Measurements from ENCODE around the gene C4A.
"Not testable (repeated sequence)": the region's sequence is repeated elsewhere in the genome, so short reads cannot be mapped to it uniquely, and the experiment has no call there.

Gene C4A

DNA sequence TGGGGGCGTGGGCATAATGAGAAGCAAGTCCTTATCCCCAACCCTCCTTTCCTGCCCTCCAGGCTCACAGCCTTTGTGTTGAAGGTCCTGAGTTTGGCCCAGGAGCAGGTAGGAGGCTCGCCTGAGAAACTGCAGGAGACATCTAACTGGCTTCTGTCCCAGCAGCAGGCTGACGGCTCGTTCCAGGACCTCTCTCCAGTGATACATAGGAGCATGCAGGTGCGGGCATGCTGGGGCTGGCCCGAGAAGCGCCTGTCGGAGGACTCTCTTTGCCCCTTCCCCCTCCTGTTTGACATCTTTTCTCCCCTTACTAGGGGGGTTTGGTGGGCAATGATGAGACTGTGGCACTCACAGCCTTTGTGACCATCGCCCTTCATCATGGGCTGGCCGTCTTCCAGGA lies 46.8 kb downstream of the C4A start:
- not testable (repeated sequence) for DNase-seq (ENCODE audit: low read depth in 3 of 3)

DNA sequence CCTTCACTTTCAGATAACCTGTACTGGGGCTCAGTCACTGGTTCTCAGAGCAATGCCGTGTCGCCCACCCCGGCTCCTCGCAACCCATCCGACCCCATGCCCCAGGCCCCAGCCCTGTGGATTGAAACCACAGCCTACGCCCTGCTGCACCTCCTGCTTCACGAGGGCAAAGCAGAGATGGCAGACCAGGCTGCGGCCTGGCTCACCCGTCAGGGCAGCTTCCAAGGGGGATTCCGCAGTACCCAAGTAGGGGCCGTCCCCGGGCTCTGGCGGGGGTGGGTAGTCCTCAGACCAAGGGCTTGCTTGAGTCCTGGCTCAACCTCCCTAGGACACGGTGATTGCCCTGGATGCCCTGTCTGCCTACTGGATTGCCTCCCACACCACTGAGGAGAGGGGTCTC lies 47.7 kb downstream of the C4A start:
- not testable (repeated sequence) for DNase-seq (ENCODE audit: low read depth in 3 of 3)

DNA sequence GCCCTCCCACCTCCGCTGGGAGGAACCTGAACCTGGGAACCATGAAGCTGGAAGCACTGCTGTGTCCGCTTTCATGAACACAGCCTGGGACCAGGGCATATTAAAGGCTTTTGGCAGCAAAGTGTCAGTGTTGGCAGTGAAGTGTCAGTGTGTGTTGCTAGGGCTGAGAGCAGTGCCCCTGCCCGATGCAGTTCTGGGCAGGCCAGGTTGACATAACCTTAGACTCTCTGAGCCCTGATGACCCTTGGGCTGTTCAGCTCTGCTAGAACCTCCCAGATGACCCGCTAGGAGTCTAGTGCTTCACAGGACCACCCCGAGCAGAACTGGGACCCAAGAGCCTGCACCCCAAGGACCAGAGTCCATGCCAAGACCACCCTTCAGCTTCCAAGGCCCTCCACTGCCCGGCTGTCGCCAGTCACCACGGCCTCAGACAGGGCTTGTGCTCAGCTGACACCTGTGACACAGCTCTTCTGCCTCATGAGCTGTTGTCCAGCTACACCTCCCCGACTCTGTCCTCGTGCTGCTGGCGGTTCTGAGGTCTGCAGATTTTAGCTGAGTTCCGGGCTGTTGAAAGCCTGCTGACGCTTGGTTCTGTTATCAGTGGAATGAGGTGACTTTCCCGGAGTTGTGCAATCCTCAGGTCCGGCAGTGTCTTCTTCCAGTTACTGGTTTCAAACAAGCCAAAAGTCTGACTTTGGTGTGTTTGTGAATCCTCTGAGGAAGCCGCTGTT lies 53.6 kb downstream of the C4A start:
- DNase-seq (ENCODE audit: low read depth in 3 of 3), result not testable (repeated sequence)

DNA sequence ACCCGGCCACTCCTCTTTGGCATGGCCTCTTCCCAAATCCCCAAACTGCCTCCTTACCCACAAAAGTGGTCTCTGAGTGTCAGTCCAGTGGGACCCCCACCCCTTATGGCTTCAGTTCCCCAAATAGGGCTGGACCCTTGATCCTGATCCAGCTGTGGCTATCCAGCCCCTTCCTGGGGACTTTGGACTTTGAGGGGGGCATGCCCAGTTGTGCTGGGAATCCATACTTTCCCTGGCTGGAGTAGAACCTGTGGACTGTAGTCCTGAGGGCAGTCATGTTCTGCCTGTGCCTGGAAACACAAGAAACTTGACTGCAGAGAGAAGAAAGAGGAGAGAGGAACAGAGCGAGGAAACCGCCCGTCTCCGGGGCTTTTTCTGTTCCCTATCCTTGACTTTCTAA lies 55.3 kb downstream of the C4A start:
- DNase-seq (ENCODE audit: low read depth in 3 of 3), result not testable (repeated sequence)

DNA sequence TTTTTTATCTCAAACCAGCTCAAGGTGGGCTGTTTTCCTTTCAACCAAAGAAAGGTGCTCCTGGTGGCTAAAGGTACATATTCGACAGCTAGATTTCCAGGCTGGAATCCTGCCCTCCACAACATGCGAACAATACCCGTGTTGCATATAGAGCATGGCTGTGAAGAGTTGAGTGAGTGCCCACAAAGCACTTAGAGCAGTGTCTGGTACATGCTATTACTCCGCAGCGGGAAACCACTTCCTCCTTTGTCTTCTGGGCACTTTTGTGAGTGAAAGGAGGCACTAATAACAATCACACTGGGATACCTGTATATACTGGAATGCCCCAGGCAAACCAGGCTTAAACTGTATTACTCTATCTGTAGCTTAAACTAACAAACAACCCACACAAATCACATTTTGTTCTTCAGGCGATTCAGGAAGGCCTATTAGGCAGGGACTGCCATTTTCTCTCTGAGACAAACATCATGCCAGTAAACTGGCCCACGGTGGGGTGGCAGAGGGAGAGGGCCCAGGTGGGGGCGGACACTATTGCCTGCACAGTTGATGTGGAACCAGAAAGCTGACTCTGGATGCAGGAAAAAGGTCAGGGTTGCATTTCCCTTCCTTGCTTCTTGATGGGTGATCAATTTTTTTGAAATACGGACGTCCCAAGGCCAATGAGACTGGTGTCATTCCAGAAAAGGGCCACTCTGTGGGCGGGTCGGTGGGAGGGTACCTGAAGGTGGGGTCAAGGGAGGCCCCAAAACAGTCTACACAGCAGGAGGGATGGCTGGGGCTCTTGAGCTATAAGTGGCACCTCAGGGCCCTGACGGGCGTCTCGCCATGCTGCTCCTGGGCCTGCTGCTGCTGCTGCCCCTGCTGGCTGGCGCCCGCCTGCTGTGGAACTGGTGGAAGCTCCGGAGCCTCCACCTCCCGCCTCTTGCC lies 56.0 kb downstream of the C4A start, which contains the start of gene CYP21A2:
TSS of gene CYP21A2 (plus strand) at position 818 of the 927 bp plus-strand sequence. CDS start at position 826, 8 bp downstream.
- not testable (repeated sequence) for DNase-seq (ENCODE audit: low read depth in 3 of 3)

DNA sequence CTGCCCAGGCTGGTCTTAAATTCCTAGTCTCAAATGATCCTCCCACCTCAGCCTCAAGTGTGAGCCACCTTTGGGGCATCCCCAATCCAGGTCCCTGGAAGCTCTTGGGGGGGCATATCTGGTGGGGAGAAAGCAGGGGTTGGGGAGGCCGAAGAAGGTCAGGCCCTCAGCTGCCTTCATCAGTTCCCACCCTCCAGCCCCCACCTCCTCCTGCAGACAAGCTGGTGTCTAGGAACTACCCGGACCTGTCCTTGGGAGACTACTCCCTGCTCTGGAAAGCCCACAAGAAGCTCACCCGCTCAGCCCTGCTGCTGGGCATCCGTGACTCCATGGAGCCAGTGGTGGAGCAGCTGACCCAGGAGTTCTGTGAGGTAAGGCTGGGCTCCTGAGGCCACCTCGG lies 57.0 kb downstream of the C4A start:
- not testable (repeated sequence) for DNase-seq (ENCODE audit: low read depth in 3 of 3)

DNA sequence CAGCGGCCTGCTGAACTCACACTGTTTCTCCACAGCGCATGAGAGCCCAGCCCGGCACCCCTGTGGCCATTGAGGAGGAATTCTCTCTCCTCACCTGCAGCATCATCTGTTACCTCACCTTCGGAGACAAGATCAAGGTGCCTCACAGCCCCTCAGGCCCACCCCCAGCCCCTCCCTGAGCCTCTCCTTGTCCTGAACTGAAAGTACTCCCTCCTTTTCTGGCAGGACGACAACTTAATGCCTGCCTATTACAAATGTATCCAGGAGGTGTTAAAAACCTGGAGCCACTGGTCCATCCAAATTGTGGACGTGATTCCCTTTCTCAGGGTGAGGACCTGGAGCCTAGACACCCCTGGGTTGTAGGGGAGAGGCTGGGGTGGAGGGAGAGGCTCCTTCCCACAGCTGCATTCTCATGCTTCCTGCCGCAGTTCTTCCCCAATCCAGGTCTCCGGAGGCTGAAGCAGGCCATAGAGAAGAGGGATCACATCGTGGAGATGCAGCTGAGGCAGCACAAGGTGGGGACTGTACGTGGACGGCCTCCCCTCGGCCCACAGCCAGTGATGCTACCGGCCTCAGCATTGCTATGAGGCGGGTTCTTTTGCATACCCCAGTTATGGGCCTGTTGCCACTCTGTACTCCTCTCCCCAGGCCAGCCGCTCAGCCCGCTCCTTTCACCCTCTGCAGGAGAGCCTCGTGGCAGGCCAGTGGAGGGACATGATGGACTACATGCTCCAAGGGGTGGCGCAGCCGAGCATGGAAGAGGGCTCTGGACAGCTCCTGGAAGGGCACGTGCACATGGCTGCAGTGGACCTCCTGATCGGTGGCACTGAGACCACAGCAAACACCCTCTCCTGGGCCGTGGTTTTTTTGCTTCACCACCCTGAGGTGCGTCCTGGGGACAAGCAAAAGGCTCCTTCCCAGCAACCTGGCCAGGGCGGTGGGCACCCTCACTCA lies 57.7 kb downstream of the C4A start:
- DNase-seq (ENCODE audit: low read depth in 3 of 3), result not testable (repeated sequence)

DNA sequence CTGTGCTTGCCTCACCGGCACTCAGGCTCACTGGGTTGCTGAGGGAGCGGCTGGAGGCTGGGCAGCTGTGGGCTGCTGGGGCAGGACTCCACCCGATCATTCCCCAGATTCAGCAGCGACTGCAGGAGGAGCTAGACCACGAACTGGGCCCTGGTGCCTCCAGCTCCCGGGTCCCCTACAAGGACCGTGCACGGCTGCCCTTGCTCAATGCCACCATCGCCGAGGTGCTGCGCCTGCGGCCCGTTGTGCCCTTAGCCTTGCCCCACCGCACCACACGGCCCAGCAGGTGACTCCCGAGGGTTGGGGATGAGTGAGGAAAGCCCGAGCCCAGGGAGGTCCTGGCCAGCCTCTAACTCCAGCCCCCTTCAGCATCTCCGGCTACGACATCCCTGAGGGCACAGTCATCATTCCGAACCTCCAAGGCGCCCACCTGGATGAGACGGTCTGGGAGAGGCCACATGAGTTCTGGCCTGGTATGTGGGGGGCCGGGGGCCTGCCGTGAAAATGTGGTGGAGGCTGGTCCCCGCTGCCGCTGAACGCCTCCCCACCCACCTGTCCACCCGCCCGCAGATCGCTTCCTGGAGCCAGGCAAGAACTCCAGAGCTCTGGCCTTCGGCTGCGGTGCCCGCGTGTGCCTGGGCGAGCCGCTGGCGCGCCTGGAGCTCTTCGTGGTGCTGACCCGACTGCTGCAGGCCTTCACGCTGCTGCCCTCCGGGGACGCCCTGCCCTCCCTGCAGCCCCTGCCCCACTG lies 58.6 kb downstream of the C4A start:
- not testable (repeated sequence) for DNase-seq (ENCODE audit: low read depth in 3 of 3)

DNA sequence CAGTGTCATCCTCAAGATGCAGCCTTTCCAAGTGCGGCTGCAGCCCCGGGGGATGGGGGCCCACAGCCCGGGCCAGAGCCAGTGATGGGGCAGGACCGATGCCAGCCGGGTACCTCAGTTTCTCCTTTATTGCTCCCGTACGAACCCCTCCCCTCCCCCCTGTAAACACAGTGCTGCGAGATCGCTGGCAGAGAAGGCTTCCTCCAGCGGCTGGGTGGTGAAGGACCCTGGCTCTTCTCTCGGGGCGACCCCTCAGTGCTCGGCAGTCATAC lies 59.1 kb downstream of the C4A start:
- not testable (repeated sequence) for DNase-seq (ENCODE audit: low read depth in 3 of 3)

DNA sequence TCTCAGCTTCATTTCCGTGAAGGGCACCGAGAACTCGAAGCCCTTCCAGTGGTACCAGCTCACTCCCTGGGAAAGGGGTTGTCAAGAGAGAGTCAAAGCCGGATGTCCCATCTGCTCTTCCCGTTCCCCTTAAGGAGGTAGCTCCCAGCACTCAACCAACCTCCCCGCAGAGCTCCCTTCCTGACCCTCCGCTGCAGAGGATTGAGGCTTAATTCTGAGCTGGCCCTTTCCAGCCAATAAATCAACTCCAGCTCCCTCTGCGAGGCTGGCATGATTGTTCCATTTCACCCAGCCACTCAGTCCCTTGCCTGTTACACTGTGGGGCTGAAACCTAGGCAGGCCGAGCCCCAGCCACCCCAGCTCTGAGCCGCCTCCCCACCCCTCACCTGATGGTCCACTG lies 59.5 kb downstream of the C4A start:
- DNase-seq (ENCODE audit: low read depth in 3 of 3), result not testable (repeated sequence)

DNA sequence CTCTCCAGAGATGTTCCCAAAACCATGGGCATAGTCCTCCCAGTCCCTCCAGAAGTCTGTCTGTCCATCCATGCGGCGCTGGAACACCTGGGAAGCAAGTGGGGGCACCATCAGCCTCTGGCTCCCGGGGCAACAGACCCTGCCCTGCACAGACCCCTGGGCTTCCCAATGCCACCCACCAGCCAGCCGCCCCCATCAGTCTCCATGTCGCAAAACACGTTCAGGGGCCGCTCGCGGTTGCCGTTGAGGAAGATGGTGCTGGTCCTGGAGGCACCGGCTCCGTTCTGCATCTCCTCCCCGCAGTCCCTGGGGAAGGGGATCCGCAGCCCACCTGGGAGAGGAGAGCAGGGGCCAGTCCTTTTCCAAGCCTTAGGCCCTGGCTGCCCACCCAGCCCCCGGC lies 60.4 kb downstream of the C4A start:
- not testable (repeated sequence) for DNase-seq (ENCODE audit: low read depth in 3 of 3)

DNA sequence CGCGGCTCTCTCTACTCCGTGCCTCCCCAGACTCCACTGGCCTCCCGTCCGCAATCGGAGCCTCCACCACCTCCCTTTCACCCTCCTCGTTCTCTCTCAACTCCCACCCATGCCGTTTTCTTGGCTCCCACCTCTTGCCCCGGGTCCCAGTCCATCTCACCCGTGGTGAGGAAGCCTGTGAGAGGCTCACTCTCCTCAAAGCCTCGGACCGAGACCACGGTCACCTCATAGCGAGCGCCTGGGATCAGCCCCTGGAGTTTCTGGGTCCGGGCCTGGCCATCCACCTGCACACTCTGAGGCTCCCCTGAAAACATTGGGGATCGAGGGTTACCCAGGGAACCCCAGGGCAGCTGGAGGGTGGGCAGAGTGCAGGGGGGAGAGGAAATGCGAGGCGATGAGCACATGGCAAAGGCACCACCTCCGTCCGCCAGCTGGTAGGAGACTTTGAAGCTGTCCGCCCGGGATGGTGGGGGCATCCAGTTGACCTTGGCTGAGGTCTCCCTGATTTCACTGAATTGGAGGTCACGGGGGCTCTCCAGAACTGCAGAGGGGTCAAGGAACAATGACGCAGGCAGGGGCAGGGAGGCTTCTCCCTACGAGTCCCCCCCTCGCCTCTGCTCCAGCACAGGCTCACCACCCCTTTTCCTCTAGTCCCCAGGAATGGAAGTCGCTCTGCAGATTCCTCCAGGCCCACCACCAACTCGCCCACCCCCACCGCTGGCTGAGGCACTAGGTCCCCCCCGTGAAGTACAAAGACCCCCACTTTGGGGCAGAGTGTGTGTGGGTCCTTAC lies 61.9 kb downstream of the C4A start:
- not testable (repeated sequence) for DNase-seq (ENCODE audit: low read depth in 3 of 3)

DNA sequence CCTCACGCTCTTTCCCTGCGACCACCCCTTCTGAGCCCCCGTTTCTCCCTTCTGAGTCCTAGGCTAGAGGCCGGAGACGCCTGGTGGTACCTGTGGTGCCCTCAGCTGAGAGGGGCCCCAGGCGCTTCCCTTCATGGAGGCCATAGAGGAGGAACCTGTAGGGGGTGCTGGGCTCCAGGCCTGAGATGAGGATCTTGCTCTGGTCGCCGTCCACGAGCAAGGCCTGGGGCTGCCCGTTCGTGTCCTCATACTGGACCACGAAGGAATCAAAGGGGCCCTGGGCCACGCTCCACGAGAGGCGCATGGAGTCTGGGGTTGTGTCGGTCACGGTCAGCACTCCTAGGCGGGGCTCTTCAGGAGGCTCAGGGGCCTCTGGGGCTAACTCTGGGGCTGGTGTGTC lies 63.1 kb downstream of the C4A start:
- not testable (repeated sequence) for DNase-seq (ENCODE audit: low read depth in 3 of 3)

DNA sequence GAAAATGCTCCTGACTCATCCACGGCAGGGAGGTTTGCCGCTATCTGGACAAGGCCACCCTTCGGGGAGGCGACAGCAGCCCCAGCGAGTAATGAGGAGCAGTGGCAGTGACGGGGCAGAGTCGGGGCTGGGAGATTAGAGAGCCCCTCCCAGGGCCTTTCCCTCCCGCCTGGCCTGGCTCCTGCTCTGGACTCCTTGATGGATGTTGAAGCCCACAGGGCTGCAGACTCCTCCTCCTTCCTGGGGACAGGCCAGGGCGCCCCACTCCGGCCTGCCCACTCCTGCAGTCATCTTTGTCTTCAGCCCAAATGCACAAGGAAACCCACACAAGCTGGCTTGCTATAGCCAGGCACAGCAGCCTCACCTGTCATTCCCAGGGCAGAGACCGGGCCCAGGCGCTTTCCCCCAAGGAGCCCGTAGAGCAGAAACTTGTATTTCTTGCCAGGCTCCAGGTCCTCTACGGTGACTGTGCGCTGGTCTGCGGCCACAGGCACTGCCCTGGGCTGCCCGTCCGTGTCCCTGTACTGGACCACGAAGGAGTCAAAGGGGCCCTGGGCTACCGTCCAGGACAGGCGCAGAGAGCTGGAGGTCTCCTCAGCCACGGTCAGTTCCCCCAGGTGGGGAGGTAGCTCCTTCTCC lies 64.1 kb downstream of the C4A start:
- no peak for DNase-seq (ENCODE audit: low read depth in 3 of 3)

DNA sequence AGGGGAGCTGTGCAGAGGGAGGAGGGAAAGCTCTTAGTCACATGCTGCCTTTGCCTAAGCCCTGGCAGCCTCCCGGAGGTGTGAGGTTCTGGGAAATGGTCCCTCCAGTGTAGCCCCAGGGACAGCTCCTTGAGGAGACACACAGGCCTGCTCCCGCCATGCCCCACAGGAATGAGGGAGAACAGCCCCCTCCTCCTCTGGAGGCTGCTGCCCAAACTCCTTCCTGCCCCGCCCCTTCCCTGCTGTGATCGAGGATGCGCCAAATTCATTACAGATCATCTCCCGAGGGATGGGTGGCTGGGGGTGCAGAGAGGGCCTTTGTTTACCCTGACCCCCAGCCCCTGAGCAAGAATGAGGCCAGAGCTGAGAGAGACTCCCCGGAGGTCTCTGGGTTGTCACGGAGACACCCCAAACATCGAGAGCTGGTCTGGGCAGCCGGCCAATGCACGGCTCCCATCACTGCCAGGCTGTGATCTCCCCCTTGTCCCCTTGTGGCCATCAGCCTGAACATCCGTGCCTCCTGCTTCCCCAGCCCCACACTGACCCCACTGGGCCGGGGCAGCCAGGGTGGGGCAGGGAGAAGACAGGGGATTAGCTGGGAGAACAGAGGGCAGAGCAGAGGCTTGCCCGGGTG lies 64.7 kb downstream of the C4A start:
- no peak for DNase-seq (ENCODE audit: low read depth in 3 of 3)

DNA sequence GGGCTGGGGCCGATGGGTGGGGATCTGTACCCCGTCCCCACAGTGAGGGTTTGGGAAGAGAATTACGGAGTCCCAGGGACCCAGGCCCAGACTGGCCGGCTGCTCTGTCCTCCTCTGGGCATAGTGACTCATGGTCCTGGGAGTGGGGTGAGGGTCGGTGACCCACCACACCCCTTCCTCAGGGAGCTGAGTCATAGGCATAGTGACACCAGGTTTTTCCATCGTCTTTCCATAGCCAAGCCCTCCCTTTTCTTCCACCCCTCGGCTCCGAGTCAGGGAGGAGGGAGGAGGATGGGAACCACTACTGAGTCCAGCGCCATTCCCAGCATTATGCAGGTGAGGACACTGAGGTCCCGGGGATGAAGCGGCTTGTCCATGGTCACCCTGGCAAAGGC lies 65.2 kb downstream of the C4A start:
- DNase-seq (ENCODE audit: low read depth in 3 of 3), result no peak

DNA sequence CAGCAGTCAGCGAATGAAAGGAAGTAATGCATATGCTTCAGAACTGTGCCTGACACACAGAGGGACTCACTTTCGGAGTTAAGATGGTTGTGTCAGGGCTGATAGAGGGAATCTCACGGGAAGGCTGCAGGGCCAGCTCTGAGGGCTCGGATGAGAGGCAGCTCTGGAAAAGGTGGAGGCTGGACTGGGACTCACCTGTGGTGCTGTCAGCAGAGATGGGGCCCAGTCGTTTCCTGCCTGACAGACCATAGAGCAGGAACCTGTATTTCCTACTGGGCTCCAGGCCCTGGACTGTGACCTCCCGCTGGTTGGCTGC lies 65.6 kb downstream of the C4A start:
- DNase-seq (ENCODE audit: low read depth in 3 of 3), result no peak

DNA sequence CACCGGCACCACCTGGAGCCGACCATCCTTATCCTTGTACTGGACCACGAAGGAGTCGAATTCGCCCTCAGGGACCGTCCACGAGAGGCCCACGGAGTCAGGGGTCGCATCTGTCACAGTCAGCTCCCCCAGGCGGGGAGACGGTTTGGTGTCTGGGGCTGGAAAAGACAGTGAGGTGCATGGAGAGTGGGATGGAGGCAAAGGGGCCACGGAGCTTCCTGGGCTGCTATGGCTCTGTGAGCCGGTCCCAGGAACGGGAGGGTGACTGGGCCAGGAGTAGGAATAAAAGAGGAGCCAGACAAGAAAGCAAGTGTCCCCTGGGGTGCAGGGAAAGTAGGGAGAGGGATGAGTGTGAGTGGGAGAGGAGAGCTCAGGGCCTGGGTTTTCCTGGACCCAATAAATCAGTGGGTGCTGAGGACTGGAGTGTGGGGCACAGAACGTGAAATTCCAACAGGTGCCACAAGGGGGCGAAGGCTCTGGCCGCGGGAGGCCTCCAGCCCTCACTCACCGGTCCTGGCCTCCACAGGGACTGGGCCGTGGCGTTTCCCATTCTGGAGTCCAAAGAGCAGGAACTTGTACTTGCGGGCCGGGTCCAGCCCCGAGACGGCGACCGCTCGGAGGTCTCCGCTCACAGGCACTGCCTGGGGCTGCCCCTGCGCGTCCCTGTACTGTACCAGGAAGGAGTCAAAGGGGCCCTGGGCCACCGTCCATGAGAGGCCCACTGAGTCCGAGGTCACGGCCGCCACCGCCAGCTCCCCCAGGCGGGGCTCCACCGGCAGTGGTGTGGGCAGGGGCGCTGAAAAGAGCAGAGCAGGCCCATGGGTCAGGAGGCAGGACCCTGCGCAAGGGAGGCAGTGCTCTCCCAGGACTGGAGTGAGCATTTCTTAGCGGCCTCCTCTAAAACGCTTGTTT lies 66.3 kb downstream of the C4A start:
- peak; percentile 29 to 65 (median 46) for DNase-seq (ENCODE audit: low read depth in 3 of 3)
